ENCODE measurements around the gene STK32C. TPM values are rescaled to one million over a fixed set of nuclear protein-coding genes. Genes with fewer than 3 reads are reported as not detected.

STK32C gene
- total and polyA plus RNA-seq, 2 of the 4 experiments (the other 2 are of a cell fraction): 5.0 to 8.3 TPM

DNA sequence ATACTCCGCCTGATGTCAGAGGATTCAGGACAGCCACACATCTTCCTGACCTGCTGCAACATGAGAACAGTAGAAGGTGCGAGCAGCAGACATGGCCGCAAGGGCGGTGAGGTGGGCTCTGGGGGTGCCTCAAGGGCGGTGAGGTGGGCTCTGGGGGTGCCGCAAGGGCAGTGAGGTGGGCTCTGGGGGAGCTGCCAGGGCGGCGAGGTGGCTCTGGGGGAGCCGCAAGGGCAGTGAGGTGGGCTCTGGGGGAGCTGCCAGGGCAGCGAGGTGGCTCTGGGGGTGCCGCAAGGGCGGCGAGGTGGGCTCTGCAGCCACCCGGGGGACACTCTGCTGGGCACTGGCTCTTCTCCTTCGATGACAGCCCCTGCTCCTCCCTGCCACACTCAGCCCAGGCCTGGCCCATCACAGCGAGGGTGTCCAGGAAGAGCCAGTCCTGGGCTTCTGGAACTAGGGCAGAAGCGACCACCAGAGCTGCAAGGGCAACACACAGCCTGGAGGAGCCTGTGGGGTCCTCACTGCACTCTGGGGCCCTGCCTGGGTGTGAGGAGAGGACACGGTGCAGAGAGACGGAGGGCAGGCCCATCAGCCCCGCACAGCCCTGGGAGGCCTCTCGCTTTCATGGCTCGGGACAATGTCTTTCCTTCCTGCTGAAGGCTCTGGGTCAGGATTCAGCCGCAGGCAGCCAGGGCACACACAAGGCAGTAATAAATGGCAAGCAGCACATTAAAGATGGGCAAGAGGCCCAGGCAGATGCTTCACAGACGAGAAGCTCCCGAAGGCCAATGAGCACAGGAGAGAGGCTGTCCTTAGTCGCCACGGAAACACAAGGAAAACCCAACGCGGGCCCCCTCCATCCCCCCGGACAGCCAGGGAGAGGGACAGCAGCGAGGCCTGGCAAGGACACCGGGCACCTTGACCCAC, 42.5 kb downstream of the STK32C start:
- peaks cover 2% of the 10 kb centered on the region; the same call in 1 of the 2 replicates for H3K27me3 ChIP-seq (ENCODE audit: control insufficient read depth, insufficient read depth, low read length)
- intact Hi-C loops (cut with micrococcal nuclease): no loop called here
- no peak overlapping the region for H3K9ac ChIP-seq (ENCODE audit: low read depth, low read length)
- peak; percentile 44 for DNase-seq
- no peak overlapping the region for H3K4ac ChIP-seq (ENCODE audit: low read depth, low read length)
- POLR2A ChIA-PET (ENCODE audit: unreplicated experiment): interaction anchor here (0.5 kb wide), 1 partner anchor 72 kb away, joined by 3 read pairs; no protein-coding TSS in a partner anchor
- in situ Hi-C loops (cut with MboI; ENCODE audit: low sequenced_read_pairs): no loop called here
- H4K5ac ChIP-seq (ENCODE audit: low read depth, low read length): no peak overlapping the region
- no peak overlapping the region for H2BK20ac ChIP-seq (ENCODE audit: low read depth, low read length)
- H3K4me1 ChIP-seq (ENCODE audit: control insufficient read depth, insufficient read depth, low read length): peaks cover 9% of the 10 kb centered on the region; the same call in 1 of the 2 replicates
- no peak overlapping the region; the same call in 1 of the 2 replicates for H3K4me2 ChIP-seq (ENCODE audit: low read depth, low read length)
- no TSS peak for BruUV-seq (replicated peaks)
- TF ChIP-seq CHD1 (IDR thresholded peaks at IDR 0.05; ENCODE audit: low read depth, low read length) (no peak), FOS (IDR thresholded peaks at IDR 0.05; ENCODE audit: low read depth, low read length) (no peak), BHLHE40 (IDR thresholded peaks at IDR 0.05; ENCODE audit: low read depth, low read length) (no peak), USF2 (IDR thresholded peaks at IDR 0.05; ENCODE audit: low read depth, low read length) (no peak), ELK1 (IDR thresholded peaks at IDR 0.05; ENCODE audit: borderline replicate concordance, low read depth, low read length) (no peak), CEBPB (IDR thresholded peaks at IDR 0.05; ENCODE audit: low read depth, low read length) (no peak), RAD21 (IDR thresholded peaks at IDR 0.05; ENCODE audit: low read length) (no peak), SMC3 (IDR thresholded peaks at IDR 0.05; ENCODE audit: low read depth, low read length) (no peak)
- no peaks in the 10 kb centered on the region for H3K36me3 ChIP-seq (ENCODE audit: control insufficient read depth, insufficient read depth, low read length)
- no peak overlapping the region for H2AK9ac ChIP-seq (replicated peaks; ENCODE audit: low read depth, low read length, poor library complexity)
- H2BK5ac ChIP-seq (ENCODE audit: low read depth, low read length, poor library complexity, severe bottlenecking): no peak overlapping the region
- H2AFZ ChIP-seq (replicated peaks; ENCODE audit: low read length, poor library complexity): peak overlapping the region; percentile 44
- H4K20me1 ChIP-seq (ENCODE audit: insufficient read depth, low read length): peaks cover 9% of the 10 kb centered on the region
- H3K56ac ChIP-seq (ENCODE audit: extremely low read depth, insufficient read depth, low read length): no peak overlapping the region
- H2BK15ac ChIP-seq (ENCODE audit: low read depth, low read length): no peak overlapping the region
- CTCF ChIA-PET: no interaction called here
- H3K79me1 ChIP-seq (ENCODE audit: low read depth in 1 of 2, low read length in 2 of 2): no peaks in the 10 kb centered on the region
- no peak overlapping the region for H4K91ac ChIP-seq (ENCODE audit: insufficient read depth, low read depth, low read length)
- no peak overlapping the region for H3K23ac ChIP-seq (ENCODE audit: low read depth, low read length)
- H3K4me3 ChIP-seq (ENCODE audit: insufficient read depth, low read depth, low read length): no peak overlapping the region
- WGBS, 2 experiments (ENCODE audit: extremely low coverage in 2 of 2, insufficient read length in 1 of 2): 49% methylated on average over 11 of the region's 32 CpGs; no CpG with 5 or more reads in 1 of the 2 experiments
- no peak overlapping the region for H3K27ac ChIP-seq (ENCODE audit: insufficient read depth, low read length)
- H3K18ac ChIP-seq (ENCODE audit: low read depth, low read length): no peak overlapping the region
- H2BK120ac ChIP-seq (ENCODE audit: low read depth, low read length): no peak overlapping the region
- no peak overlapping the region for H4K8ac ChIP-seq (ENCODE audit: low read depth in 2 of 2, low read length in 2 of 2)
- peak; percentile 85 for ATAC-seq (ENCODE audit: low read depth)
- peaks cover 3% of the 10 kb centered on the region; the same call in 1 of the 2 replicates for H3K9me1 ChIP-seq (ENCODE audit: insufficient read depth, low read length)
- no peak overlapping the region for H2AK5ac ChIP-seq (ENCODE audit: low read depth, low read length)
- no peak overlapping the region for H3K14ac ChIP-seq (replicated peaks; ENCODE audit: low read depth, low read length)
- dilution Hi-C loops (cut with HindIII; ENCODE audit: low sequenced_read_pairs, unreplicated experiment): no loop called here
- H3K9me3 ChIP-seq (ENCODE audit: control insufficient read depth, insufficient read depth, low read length): no peaks in the 10 kb centered on the region
